ENCODE results near the gene ERAP2. TPM values are rescaled to one million over a fixed set of nuclear protein-coding genes. Genes with fewer than 3 reads are reported as not detected.
"Not testable (repeated sequence)": the region's sequence is repeated elsewhere in the genome, so short reads cannot be mapped to it uniquely, and the experiment has no call there.

ERAP2 gene
- total RNA-seq, 1 donor, result 9.7 TPM

GRCh38 chr5:96863114-96863513 is 13.2 kb upstream of the ERAP2 start:
- DNase-seq (ENCODE audit: low read depth in 2 of 3, low spot score in 2 of 3), result no peak

GRCh38 chr5:96863949-96864584 is 12.2 kb upstream of the ERAP2 start:
- no peak for DNase-seq (ENCODE audit: low read depth in 2 of 3, low spot score in 2 of 3)

- DNase-seq (ENCODE audit: low read depth in 2 of 3, low spot score in 2 of 3), result no peak
These were observed 11.3 kb upstream of the ERAP2 start for GRCh38 chr5:96864922-96865530.

GRCh38 chr5:96868603-96869371 is 7.5 kb upstream of the ERAP2 start:
- peak; percentile 17 to 72 (median 42) for DNase-seq (ENCODE audit: low read depth in 2 of 3, low spot score in 2 of 3)

- DNase-seq (ENCODE audit: low read depth in 2 of 3, low spot score in 2 of 3), result no peak
These were observed 7.0 kb upstream of the ERAP2 start for GRCh38 chr5:96869372-96869641.

- no peak for DNase-seq (ENCODE audit: low read depth in 2 of 3, low spot score in 2 of 3)
These were observed 5.9 kb upstream of the ERAP2 start for GRCh38 chr5:96870094-96871026.

- no peak for DNase-seq (ENCODE audit: low read depth in 2 of 3, low spot score in 2 of 3)
These were observed 5.3 kb upstream of the ERAP2 start for GRCh38 chr5:96871027-96871399.

GRCh38 chr5:96871686-96872085 is 4.6 kb upstream of the ERAP2 start:
- no peak for DNase-seq (ENCODE audit: low read depth in 2 of 3, low spot score in 2 of 3)

GRCh38 chr5:96873449-96873848 is 2.9 kb upstream of the ERAP2 start:
- no peak for DNase-seq (ENCODE audit: low read depth in 2 of 3, low spot score in 2 of 3)

GRCh38 chr5:96874631-96875030 is 1.7 kb upstream of the ERAP2 start:
- DNase-seq (ENCODE audit: low read depth in 2 of 3, low spot score in 2 of 3), result no peak

GRCh38 chr5:96875791-96876291 is 459 bp upstream of the ERAP2 start:
- DNase-seq (ENCODE audit: low read depth in 2 of 3, low spot score in 2 of 3), result peak in 1 of 3 donors; percentile 14

GRCh38 chr5:96876977-96877469 is 723 bp downstream of the ERAP2 start:
- DNase-seq (ENCODE audit: low read depth in 2 of 3, low spot score in 2 of 3), result not testable (repeated sequence)

GRCh38 chr5:96879665-96880064 is 3.4 kb downstream of the ERAP2 start:
- no peak for DNase-seq (ENCODE audit: low read depth in 2 of 3, low spot score in 2 of 3)

- DNase-seq (ENCODE audit: low read depth in 2 of 3, low spot score in 2 of 3), result no peak
These were observed 4.3 kb downstream of the ERAP2 start for GRCh38 chr5:96880444-96881164.

GRCh38 chr5:96881511-96882115 is 5.3 kb downstream of the ERAP2 start:
- no peak for DNase-seq (ENCODE audit: low read depth in 2 of 3, low spot score in 2 of 3)

GRCh38 chr5:96883871-96884270 is 7.6 kb downstream of the ERAP2 start:
- no peak for DNase-seq (ENCODE audit: low read depth in 2 of 3, low spot score in 2 of 3)

- DNase-seq (ENCODE audit: low read depth in 2 of 3, low spot score in 2 of 3), result no peak
These were observed 8.7 kb downstream of the ERAP2 start for GRCh38 chr5:96884995-96885394.

GRCh38 chr5:96885518-96886338 is 9.4 kb downstream of the ERAP2 start:
- DNase-seq (ENCODE audit: low read depth in 2 of 3, low spot score in 2 of 3), result no peak

- DNase-seq (ENCODE audit: low read depth in 2 of 3, low spot score in 2 of 3), result no peak
These were observed 17.0 kb downstream of the ERAP2 start for GRCh38 chr5:96893342-96893741.
